ENCODE data around the gene BCOR. TPM values are rescaled to one million over a fixed set of nuclear protein-coding genes. Genes with fewer than 3 reads are reported as not detected.

The BCOR gene
- total and polyA plus RNA-seq, 2 experiments from 2014 or later = 9.1 to 17.6 TPM

DNA sequence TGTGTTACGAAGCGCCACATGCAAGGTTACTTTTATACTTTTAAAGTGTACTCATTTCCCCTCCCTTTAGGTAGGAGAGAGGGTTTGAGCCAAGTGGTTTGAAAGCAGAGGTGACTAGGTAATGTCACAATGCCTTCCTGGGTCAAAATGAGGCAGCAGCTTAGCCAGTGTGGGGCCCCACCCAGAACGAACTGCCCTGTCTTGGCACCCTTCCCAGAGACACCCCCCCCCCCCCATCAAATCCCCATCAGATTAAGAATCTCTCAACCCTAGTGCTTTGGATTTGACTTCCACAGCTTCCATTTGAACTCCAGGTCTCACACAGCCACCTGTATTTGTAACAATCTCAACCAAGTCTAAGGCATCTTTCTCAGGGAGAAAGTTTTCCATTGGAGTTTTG lies 31.1 kb downstream of the BCOR start:
- no peak overlapping the region for H2AFZ ChIP-seq
- in situ Hi-C loops (cut with MboI) = no loop called here
- DNase-seq = no peak
- no peaks in the 10 kb centered on the region for H3K4me1 ChIP-seq (ENCODE audit: insufficient read depth)
- no peaks in the 10 kb centered on the region for H3F3A ChIP-seq (ENCODE audit: insufficient read depth)
- H3K4me2 ChIP-seq (ENCODE audit: unreplicated experiment) = no peak overlapping the region
- H3K36me3 ChIP-seq (ENCODE audit: low read depth) = peaks cover 6% of the 10 kb centered on the region; the same call in 1 of the 2 replicates
- no peaks in the 10 kb centered on the region for H3K9me2 ChIP-seq (ENCODE audit: insufficient read depth)
- no peaks in the 10 kb centered on the region for H3K9me3 ChIP-seq (ENCODE audit: low read depth)
- H4K20me1 ChIP-seq (ENCODE audit: insufficient read depth) = no peaks in the 10 kb centered on the region
- no peak overlapping the region for H3K4me3 ChIP-seq
- H3K27me3 ChIP-seq (replicated peaks; ENCODE audit: insufficient read depth) = no peaks in the 10 kb centered on the region
- H3K79me2 ChIP-seq (ENCODE audit: insufficient read depth) = peaks cover 8% of the 10 kb centered on the region
- H3K27ac ChIP-seq = no peak overlapping the region
- WGBS, 2 experiments (ENCODE audit: low coverage in 1 of 2, low lambda C conversion rate in 2 of 2, missing lambda C conversion rate in 2 of 2) = 76 to 100% methylated on average over 2 to 3 of the region's 3 CpGs
- TF ChIP-seq EZH2 (IDR thresholded peaks at IDR 0.05; ENCODE audit: insufficient read depth, poor library complexity, severe bottlenecking) = no peak
- TF ChIP-seq EZH2phosphoT487 (IDR thresholded peaks at IDR 0.05; ENCODE audit: insufficient read depth, low read depth) = no peak
- H3K9ac ChIP-seq = no peak overlapping the region

DNA sequence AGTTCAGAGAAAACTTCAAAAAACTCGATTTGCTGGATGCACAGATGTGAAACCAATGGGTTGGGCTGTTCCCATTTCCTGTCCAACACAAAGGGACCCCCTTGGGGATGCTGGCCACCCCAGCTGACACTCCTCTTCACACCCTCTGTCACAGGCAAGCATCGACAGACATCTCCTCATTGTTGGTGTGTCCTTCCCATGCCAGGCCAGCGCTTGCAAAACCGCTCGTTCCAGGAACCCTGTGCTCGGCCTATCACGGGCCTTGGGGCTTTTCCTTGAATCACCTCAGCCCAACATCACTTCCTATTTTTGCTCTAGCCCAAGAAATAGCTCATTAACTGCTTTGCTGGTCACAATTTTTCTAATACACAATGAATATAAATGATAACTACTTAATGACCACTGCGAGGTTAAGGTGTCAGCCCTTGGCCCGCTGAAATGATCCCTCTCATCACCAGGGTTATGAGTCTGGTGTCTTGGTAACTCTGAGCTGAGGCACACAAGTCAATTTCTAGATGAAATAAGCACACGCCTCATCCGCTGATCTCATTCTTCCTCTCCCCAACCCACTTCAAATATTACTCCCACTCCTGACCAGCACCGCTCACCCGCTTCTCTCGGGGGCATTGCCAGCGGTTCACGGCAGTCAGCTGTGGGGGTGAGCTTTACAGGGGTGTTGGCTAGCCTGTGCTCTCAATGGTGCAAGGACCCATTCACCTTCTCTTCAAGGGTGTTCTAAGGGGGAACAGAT lies 32.3 kb downstream of the BCOR start:
- TF ChIP-seq EZH2phosphoT487 (IDR thresholded peaks at IDR 0.05; ENCODE audit: insufficient read depth, low read depth) (no peak), EZH2 (IDR thresholded peaks at IDR 0.05; ENCODE audit: insufficient read depth, poor library complexity, severe bottlenecking) (no peak)
- Histone ChIP-seq H3K27ac (no peak overlapping the region), H3K27me3 (replicated peaks; ENCODE audit: insufficient read depth) (no peaks in the 10 kb centered on the region), H3K9me3 (ENCODE audit: low read depth) (no peaks in the 10 kb centered on the region), H3K4me2 (ENCODE audit: unreplicated experiment) (no peak overlapping the region), H3K9me2 (ENCODE audit: insufficient read depth) (no peaks in the 10 kb centered on the region), H3K36me3 (ENCODE audit: low read depth) (no peaks in the 10 kb centered on the region), H4K20me1 (ENCODE audit: insufficient read depth) (no peaks in the 10 kb centered on the region), H3K4me1 (ENCODE audit: insufficient read depth) (no peaks in the 10 kb centered on the region), H3K4me3 (no peak overlapping the region), H3F3A (ENCODE audit: insufficient read depth) (no peaks in the 10 kb centered on the region), H3K9ac (no peak overlapping the region), H2AFZ (no peak overlapping the region), H3K79me2 (ENCODE audit: insufficient read depth) (no peaks in the 10 kb centered on the region)
- in situ Hi-C loops (cut with MboI) = no loop called here
- 97 to 99% methylated on average over 15 to 16 of the region's 16 CpGs for WGBS, 2 experiments (ENCODE audit: low coverage in 1 of 2, low lambda C conversion rate in 2 of 2, missing lambda C conversion rate in 2 of 2)
- no peak for DNase-seq

DNA sequence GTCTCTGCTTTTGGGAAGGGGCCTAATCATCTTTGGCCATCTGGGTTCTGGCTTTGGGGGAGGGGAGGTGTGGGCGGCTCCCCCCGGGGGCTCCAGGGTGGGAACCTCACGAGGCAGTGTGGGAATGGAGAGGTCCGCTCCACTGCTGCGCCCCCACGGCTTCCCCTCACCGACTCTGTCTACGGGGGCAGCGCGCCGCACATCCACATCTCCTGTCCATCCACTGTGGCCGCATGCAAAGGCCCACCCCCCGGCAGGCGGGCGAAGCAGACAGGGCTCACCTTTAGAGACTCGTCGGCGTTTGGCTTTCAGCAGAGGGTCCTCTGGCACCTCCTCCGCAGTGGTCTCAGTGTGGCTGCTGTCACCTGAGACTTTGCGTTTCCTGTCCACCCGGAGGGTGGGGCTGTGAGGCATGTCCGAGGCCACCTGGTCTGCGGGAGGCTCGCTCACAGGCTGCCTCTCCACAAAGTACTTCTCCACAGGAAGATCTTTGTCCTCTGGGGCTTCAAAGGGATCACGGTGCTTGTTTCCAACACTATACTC lies 33.6 kb downstream of the BCOR start:
- no peaks in the 10 kb centered on the region for H3K9me3 ChIP-seq (ENCODE audit: low read depth)
- no peaks in the 10 kb centered on the region for H3K9me2 ChIP-seq (ENCODE audit: insufficient read depth)
- no peaks in the 10 kb centered on the region for H4K20me1 ChIP-seq (ENCODE audit: insufficient read depth)
- H3K27me3 ChIP-seq (replicated peaks; ENCODE audit: insufficient read depth) = no peaks in the 10 kb centered on the region
- DNase-seq = no peak
- H3K4me2 ChIP-seq (ENCODE audit: unreplicated experiment) = no peak overlapping the region
- no peak overlapping the region for H3K27ac ChIP-seq
- in situ Hi-C loops (cut with MboI) = no loop called here
- H3K79me2 ChIP-seq (ENCODE audit: insufficient read depth) = no peaks in the 10 kb centered on the region
- no peaks in the 10 kb centered on the region for H3K36me3 ChIP-seq (ENCODE audit: low read depth)
- 98 to 100% methylated on average over 4 to 15 of the region's 25 CpGs for WGBS, 2 experiments (ENCODE audit: low coverage in 1 of 2, low lambda C conversion rate in 2 of 2, missing lambda C conversion rate in 2 of 2)
- no peak overlapping the region for H3K4me3 ChIP-seq
- no peak overlapping the region for H2AFZ ChIP-seq
- TF ChIP-seq EZH2phosphoT487 (IDR thresholded peaks at IDR 0.05; ENCODE audit: insufficient read depth, low read depth) (no peak), EZH2 (IDR thresholded peaks at IDR 0.05; ENCODE audit: insufficient read depth, poor library complexity, severe bottlenecking) (no peak)
- no peaks in the 10 kb centered on the region for H3K4me1 ChIP-seq (ENCODE audit: insufficient read depth)
- no peak overlapping the region for H3K9ac ChIP-seq
- no peaks in the 10 kb centered on the region for H3F3A ChIP-seq (ENCODE audit: insufficient read depth)

- in situ Hi-C loops (cut with MboI) = no loop called here
- H3K27me3 ChIP-seq (replicated peaks; ENCODE audit: insufficient read depth) = no peaks in the 10 kb centered on the region
- H3K9ac ChIP-seq = no peak overlapping the region
- no peak for DNase-seq
- TF ChIP-seq EZH2 (IDR thresholded peaks at IDR 0.05; ENCODE audit: insufficient read depth, poor library complexity, severe bottlenecking) (no peak), EZH2phosphoT487 (IDR thresholded peaks at IDR 0.05; ENCODE audit: insufficient read depth, low read depth) (no peak)
- H3K4me1 ChIP-seq (ENCODE audit: insufficient read depth) = no peaks in the 10 kb centered on the region
- H3K4me2 ChIP-seq (ENCODE audit: unreplicated experiment) = no peak overlapping the region
- H3K36me3 ChIP-seq (ENCODE audit: low read depth) = no peaks in the 10 kb centered on the region
- 96 to 97% methylated on average over 6 to 7 of the region's 7 CpGs for WGBS, 2 experiments (ENCODE audit: low coverage in 1 of 2, low lambda C conversion rate in 2 of 2, missing lambda C conversion rate in 2 of 2)
- no peaks in the 10 kb centered on the region for H3F3A ChIP-seq (ENCODE audit: insufficient read depth)
- no peaks in the 10 kb centered on the region for H3K9me3 ChIP-seq (ENCODE audit: low read depth)
- no peaks in the 10 kb centered on the region for H4K20me1 ChIP-seq (ENCODE audit: insufficient read depth)
- H3K79me2 ChIP-seq (ENCODE audit: insufficient read depth) = no peaks in the 10 kb centered on the region
- no peak overlapping the region for H3K27ac ChIP-seq
- H3K4me3 ChIP-seq = no peak overlapping the region
- no peak overlapping the region for H2AFZ ChIP-seq
- H3K9me2 ChIP-seq (ENCODE audit: insufficient read depth) = no peaks in the 10 kb centered on the region
These were observed 34.2 kb downstream of the BCOR start for GRCh38 chrX:40063555-40063954.

Measured in GM23248 (cell line).